ENCODE results near the gene NR6A1.

Gene NR6A1

DNA sequence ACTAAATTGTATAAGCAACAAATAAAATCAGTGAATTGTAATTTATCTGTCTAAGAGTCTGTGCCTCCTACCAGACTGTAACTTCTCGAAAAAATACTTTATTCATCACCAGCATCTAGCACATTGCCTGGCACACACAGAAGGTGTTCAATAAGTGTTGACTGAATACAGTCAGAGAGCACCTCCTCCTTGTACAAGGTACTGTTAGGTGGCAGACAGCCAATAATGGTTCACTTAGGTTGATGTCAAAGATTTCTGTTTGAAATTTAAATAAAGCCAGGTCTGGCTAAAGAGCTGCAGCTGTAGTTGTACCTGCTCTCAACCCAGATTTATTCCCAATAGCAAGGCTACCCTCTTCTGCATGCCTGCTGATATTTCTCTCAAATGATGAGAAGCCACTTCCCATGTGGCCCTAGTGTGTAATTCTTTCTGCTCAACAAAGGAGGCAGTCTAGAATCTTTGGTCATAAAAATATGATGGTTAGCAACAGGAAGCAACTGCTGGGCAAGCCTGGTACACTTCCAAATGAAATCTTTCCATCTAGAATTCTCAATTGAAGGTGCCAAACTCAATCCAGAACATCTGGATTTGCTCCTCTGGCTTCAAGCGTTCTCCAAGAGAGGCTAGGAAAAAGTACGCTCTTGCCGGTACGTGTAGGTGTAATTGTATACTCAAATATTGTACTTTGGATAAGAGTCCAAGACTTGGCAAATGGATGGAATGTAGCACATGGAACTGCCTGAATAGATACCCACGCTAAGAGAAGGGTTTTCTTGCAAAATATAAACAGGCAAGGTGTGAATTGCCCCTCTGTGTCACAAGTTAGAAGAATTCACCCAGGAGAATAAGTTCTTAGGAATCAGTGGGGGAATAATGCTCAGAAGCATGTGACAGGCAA lies 95.6 kb downstream of the NR6A1 start:
- no peak overlapping the region for H2BK15ac ChIP-seq (replicated peaks; ENCODE audit: low read depth)
- H3K79me2 ChIP-seq (ENCODE audit: control insufficient read depth, insufficient read depth, low read length): no peaks in the 10 kb centered on the region
- peaks cover 5% of the 10 kb centered on the region for H3K4me1 ChIP-seq (ENCODE audit: control insufficient read depth, low read depth, low read length)
- no peak overlapping the region for H3K4me3 ChIP-seq (ENCODE audit: low read length)
- no peak overlapping the region for H4K5ac ChIP-seq (ENCODE audit: low read length)
- H4K8ac ChIP-seq (ENCODE audit: low read depth, low read length): no peak overlapping the region
- H3K27ac ChIP-seq (ENCODE audit: low read depth, low read length): no peak overlapping the region
- H3K4ac ChIP-seq (ENCODE audit: low read depth, low read length): no peak overlapping the region
- no peaks in the 10 kb centered on the region for H3K36me3 ChIP-seq (ENCODE audit: control insufficient read depth, insufficient read depth, low read length)
- H3K4me2 ChIP-seq (ENCODE audit: low read length): no peak overlapping the region
- WGBS (ENCODE audit: extremely low coverage, insufficient coverage, low lambda C conversion rate): no CpG with 5 or more reads among the region's 6 CpGs
- no peak overlapping the region for H3K56ac ChIP-seq (ENCODE audit: low read length)
- H3K27me3 ChIP-seq (ENCODE audit: insufficient read depth, low read length, poor library complexity): no peaks in the 10 kb centered on the region
- H3K18ac ChIP-seq (ENCODE audit: low read length): no peak overlapping the region
- no peak for DNase-seq
- no peak overlapping the region for H3K23ac ChIP-seq (ENCODE audit: low read length)
- no peak overlapping the region for H2BK5ac ChIP-seq (ENCODE audit: low read length)
- H3K9ac ChIP-seq (ENCODE audit: low read length): no peak overlapping the region
- H3K79me1 ChIP-seq (ENCODE audit: low read length): peaks cover 4% of the 10 kb centered on the region
- no peak overlapping the region for H2AK5ac ChIP-seq (ENCODE audit: low read length)
- H2BK120ac ChIP-seq (ENCODE audit: low read depth, low read length): no peak overlapping the region

DNA sequence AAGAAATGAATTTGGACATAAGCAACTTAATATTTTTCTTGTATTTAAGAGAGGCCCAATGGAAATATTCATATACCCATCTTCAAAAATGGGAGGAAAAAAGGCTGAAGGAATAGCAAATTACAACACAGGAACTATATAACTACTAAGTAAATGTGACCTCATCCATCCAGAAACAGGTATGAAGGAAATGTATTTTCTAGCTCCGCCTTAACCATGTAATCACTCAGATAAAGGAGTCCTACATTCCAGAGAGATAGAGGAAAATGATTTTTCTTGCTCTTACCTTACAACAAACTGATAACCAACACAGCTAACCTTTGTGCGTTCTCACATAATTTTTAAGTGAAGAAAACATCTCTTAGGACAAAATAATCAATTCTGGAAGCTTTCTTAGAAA lies 96.5 kb downstream of the NR6A1 start:
- Histone ChIP-seq H3K4me3 (ENCODE audit: low read length) (no peak overlapping the region), H3K23ac (ENCODE audit: low read length) (no peak overlapping the region), H3K79me1 (ENCODE audit: low read length) (peaks cover 4% of the 10 kb centered on the region), H3K79me2 (ENCODE audit: control insufficient read depth, insufficient read depth, low read length) (no peaks in the 10 kb centered on the region), H3K4me2 (ENCODE audit: low read length) (no peak overlapping the region), H4K5ac (ENCODE audit: low read length) (no peak overlapping the region), H3K56ac (ENCODE audit: low read length) (no peak overlapping the region), H3K4me1 (ENCODE audit: control insufficient read depth, low read depth, low read length) (peaks cover 5% of the 10 kb centered on the region), H3K27me3 (ENCODE audit: insufficient read depth, low read length, poor library complexity) (no peaks in the 10 kb centered on the region), H2BK5ac (ENCODE audit: low read length) (no peak overlapping the region), H2BK120ac (ENCODE audit: low read depth, low read length) (no peak overlapping the region), H4K8ac (ENCODE audit: low read depth, low read length) (no peak overlapping the region), H2AK5ac (ENCODE audit: low read length) (no peak overlapping the region), H3K4ac (ENCODE audit: low read depth, low read length) (no peak overlapping the region), H3K27ac (ENCODE audit: low read depth, low read length) (no peak overlapping the region), H2BK15ac (replicated peaks; ENCODE audit: low read depth) (no peak overlapping the region), H3K9ac (ENCODE audit: low read length) (no peak overlapping the region), H3K36me3 (ENCODE audit: control insufficient read depth, insufficient read depth, low read length) (no peaks in the 10 kb centered on the region), H3K18ac (ENCODE audit: low read length) (no peak overlapping the region)
- no peak for DNase-seq
- WGBS (ENCODE audit: extremely low coverage, insufficient coverage, low lambda C conversion rate): no CpG with 5 or more reads among the region's 2 CpGs

- WGBS (ENCODE audit: extremely low coverage, insufficient coverage, low lambda C conversion rate): no CpG with 5 or more reads among the region's 3 CpGs
- Histone ChIP-seq H3K36me3 (ENCODE audit: control insufficient read depth, insufficient read depth, low read length) (no peaks in the 10 kb centered on the region), H3K18ac (ENCODE audit: low read length) (no peak overlapping the region)
These were observed 98.0 kb downstream of the NR6A1 start for GRCh38 chr9:124673063-124673462.

GRCh38 chr9:124671861-124672260 lies 99.2 kb downstream of the NR6A1 start:
- H3K79me1 ChIP-seq (ENCODE audit: low read length): no peaks in the 10 kb centered on the region
- H4K8ac ChIP-seq (ENCODE audit: low read depth, low read length): no peak overlapping the region
- H3K79me2 ChIP-seq (ENCODE audit: control insufficient read depth, insufficient read depth, low read length): no peaks in the 10 kb centered on the region
- no peak overlapping the region for H3K4me3 ChIP-seq (ENCODE audit: low read length)
- no peak overlapping the region for H3K27ac ChIP-seq (ENCODE audit: low read depth, low read length)
- no peak overlapping the region for H2BK120ac ChIP-seq (ENCODE audit: low read depth, low read length)
- no peak overlapping the region for H3K23ac ChIP-seq (ENCODE audit: low read length)
- no peak overlapping the region for H3K56ac ChIP-seq (ENCODE audit: low read length)
- no peak overlapping the region for H3K4me2 ChIP-seq (ENCODE audit: low read length)
- H2BK15ac ChIP-seq (replicated peaks; ENCODE audit: low read depth): no peak overlapping the region
- H3K4ac ChIP-seq (ENCODE audit: low read depth, low read length): no peak overlapping the region
- H3K9ac ChIP-seq (ENCODE audit: low read length): no peak overlapping the region
- H2AK5ac ChIP-seq (ENCODE audit: low read length): no peak overlapping the region
- H3K36me3 ChIP-seq (ENCODE audit: control insufficient read depth, insufficient read depth, low read length): no peaks in the 10 kb centered on the region
- H4K5ac ChIP-seq (ENCODE audit: low read length): no peak overlapping the region
- no CpG with 5 or more reads among the region's 6 CpGs for WGBS (ENCODE audit: extremely low coverage, insufficient coverage, low lambda C conversion rate)
- H2BK5ac ChIP-seq (ENCODE audit: low read length): no peak overlapping the region
- DNase-seq: no peak
- no peaks in the 10 kb centered on the region for H3K27me3 ChIP-seq (ENCODE audit: insufficient read depth, low read length, poor library complexity)
- H3K4me1 ChIP-seq (ENCODE audit: control insufficient read depth, low read depth, low read length): peaks cover 2% of the 10 kb centered on the region
- H3K18ac ChIP-seq (ENCODE audit: low read length): no peak overlapping the region

More at GRCh38 chr9:124673063-124673462, 98.0 kb downstream of the NR6A1 start:
- Histone ChIP-seq H3K56ac (ENCODE audit: low read length) (no peak overlapping the region), H3K23ac (ENCODE audit: low read length) (no peak overlapping the region), H2BK15ac (replicated peaks; ENCODE audit: low read depth) (no peak overlapping the region), H3K27ac (ENCODE audit: low read depth, low read length) (no peak overlapping the region), H3K4ac (ENCODE audit: low read depth, low read length) (no peak overlapping the region), H3K4me2 (ENCODE audit: low read length) (no peak overlapping the region), H3K9ac (ENCODE audit: low read length) (no peak overlapping the region), H2BK120ac (ENCODE audit: low read depth, low read length) (no peak overlapping the region), H4K5ac (ENCODE audit: low read length) (no peak overlapping the region), H2BK5ac (ENCODE audit: low read length) (no peak overlapping the region), H3K27me3 (ENCODE audit: insufficient read depth, low read length, poor library complexity) (no peaks in the 10 kb centered on the region), H4K8ac (ENCODE audit: low read depth, low read length) (no peak overlapping the region), H2AK5ac (ENCODE audit: low read length) (no peak overlapping the region), H3K79me2 (ENCODE audit: control insufficient read depth, insufficient read depth, low read length) (no peaks in the 10 kb centered on the region), H3K4me3 (ENCODE audit: low read length) (no peak overlapping the region), H3K4me1 (ENCODE audit: control insufficient read depth, low read depth, low read length) (peaks cover 3% of the 10 kb centered on the region), H3K79me1 (ENCODE audit: low read length) (peaks cover under 1% of the 10 kb centered on the region)
- DNase-seq: no peak

DNA sequence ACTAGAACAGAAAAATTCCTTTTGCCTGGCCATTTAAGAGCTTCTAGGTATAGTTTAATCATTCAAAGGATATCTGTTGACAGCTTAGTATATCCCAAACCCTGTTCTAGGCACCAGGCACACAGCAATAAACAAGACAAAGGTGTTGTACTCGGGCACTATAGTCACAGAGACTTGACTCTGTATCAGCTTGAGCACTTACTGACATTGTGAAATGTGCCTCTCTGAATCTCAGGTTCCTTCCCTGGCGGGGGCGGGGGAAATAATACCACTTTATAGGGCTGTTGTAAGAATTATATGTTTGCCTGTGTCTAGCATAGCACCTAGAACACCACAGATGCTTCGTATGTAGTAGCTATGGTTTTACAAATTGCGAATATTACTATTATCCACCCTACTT lies 104.5 kb downstream of the NR6A1 start:
- no peak overlapping the region for H2BK15ac ChIP-seq (replicated peaks; ENCODE audit: low read depth)
- no peak overlapping the region for H4K8ac ChIP-seq (ENCODE audit: low read depth, low read length)
- H4K5ac ChIP-seq (ENCODE audit: low read length): no peak overlapping the region
- no peak overlapping the region for H3K4me2 ChIP-seq (ENCODE audit: low read length)
- H3K27ac ChIP-seq (ENCODE audit: low read depth, low read length): no peak overlapping the region
- no peak overlapping the region for H3K56ac ChIP-seq (ENCODE audit: low read length)
- no peaks in the 10 kb centered on the region for H3K27me3 ChIP-seq (ENCODE audit: insufficient read depth, low read length, poor library complexity)
- no CpG with 5 or more reads among the region's 5 CpGs for WGBS (ENCODE audit: extremely low coverage, insufficient coverage, low lambda C conversion rate)
- H3K79me1 ChIP-seq (ENCODE audit: low read length): no peaks in the 10 kb centered on the region
- no peak overlapping the region for H3K18ac ChIP-seq (ENCODE audit: low read length)
- DNase-seq: no peak
- H3K9ac ChIP-seq (ENCODE audit: low read length): no peak overlapping the region
- H3K36me3 ChIP-seq (ENCODE audit: control insufficient read depth, insufficient read depth, low read length): no peaks in the 10 kb centered on the region
- no peak overlapping the region for H2AK5ac ChIP-seq (ENCODE audit: low read length)
- H3K23ac ChIP-seq (ENCODE audit: low read length): no peak overlapping the region
- no peak overlapping the region for H3K4me3 ChIP-seq (ENCODE audit: low read length)
- no peak overlapping the region for H2BK120ac ChIP-seq (ENCODE audit: low read depth, low read length)
- H3K4me1 ChIP-seq (ENCODE audit: control insufficient read depth, low read depth, low read length): no peaks in the 10 kb centered on the region
- H3K4ac ChIP-seq (ENCODE audit: low read depth, low read length): no peak overlapping the region
- H2BK5ac ChIP-seq (ENCODE audit: low read length): no peak overlapping the region
- H3K79me2 ChIP-seq (ENCODE audit: control insufficient read depth, insufficient read depth, low read length): no peaks in the 10 kb centered on the region

All from mesendoderm (in vitro differentiated cells).